Left ventricle myocardium inferior (tissue), 1 donor: ENCODE data around the gene PITPNM3. TPM values are rescaled to one million over a fixed set of nuclear protein-coding genes. Genes with fewer than 3 reads are reported as not detected.

Experiments
- DNase-seq: peaks from one replicate; pipeline ENCODE4 v3.0.0-alpha.2; 2020
- H3K27ac ChIP-seq: fragments of 200-600 bp; replicated peaks from 2 replicates; pipeline ENCODE4 v1.8.0; 2021
- H3K27me3 ChIP-seq: fragments of 200-600 bp; 2 replicates; pipeline ENCODE4 v1.8.0; 2021; ENCODE audit warnings: low read depth
- H3K36me3 ChIP-seq: fragments of 200-600 bp; 2 replicates; pipeline ENCODE4 v1.8.0; 2021
- H3K4me1 ChIP-seq: fragments of 200-600 bp; 2 replicates; pipeline ENCODE4 v1.8.0; 2021
- H3K4me3 ChIP-seq: fragments of 200-600 bp; 2 replicates; pipeline ENCODE4 v1.8.0; 2021; ENCODE audit warnings: mild to moderate bottlenecking, moderate library complexity
- H3K9me3 ChIP-seq: fragments of 200-600 bp; replicated peaks from 2 replicates; pipeline ENCODE4 v1.8.0; 2021
- intact Hi-C: fragments of 100-400 bp; cut with micrococcal nuclease; formaldehyde crosslinking; loops from one replicate; pipeline ENCODE4 v1.11.0; 2022
- total RNA-seq: library from RNA; stranded (reverse); fragmentation: NEBNext Ultra II Directional; extraction: Animal tissue kit (Norgen Biotek cat#: 25700); gene quantifications from one replicate; pipeline ENCODE4 v1.2.1, GENCODE V29; 2021
- TF ChIP-seq, protein P1 (sequence below): fragments of 200-600 bp; IDR thresholded peaks from 2 replicates; pipeline ENCODE4 v1.8.0; 2021; ENCODE audit warnings: antibody characterized with exemption, mild to moderate bottlenecking, borderline replicate concordance
- donor health status: DM: no; HTN: yes; CAD: no; lungs with severe emphysema.

The PITPNM3 gene
- total RNA-seq, 1 donor from 2014 or later = 0.36 TPM

DNA sequence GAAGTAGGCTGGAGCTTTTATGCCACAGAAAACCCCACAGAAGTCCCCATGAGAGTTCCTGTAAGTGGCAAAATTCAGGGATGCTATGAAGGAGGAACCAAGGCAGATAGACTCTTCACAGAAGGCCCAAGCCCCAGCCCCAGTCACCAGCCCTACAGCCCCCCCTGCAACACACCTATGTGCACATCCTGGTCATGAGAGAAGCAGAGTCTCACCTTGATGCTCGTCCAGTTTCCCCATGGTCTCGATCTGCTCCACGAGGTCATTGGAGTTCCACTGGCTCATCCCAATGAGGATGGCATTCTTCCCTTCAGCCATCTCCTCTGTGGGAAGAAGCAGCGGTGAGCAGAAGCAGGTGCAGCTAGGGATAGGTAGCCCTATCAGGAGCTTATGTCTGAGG is 31.2 kb downstream of the PITPNM3 start:
- H3K4me1 ChIP-seq = no peaks in the 10 kb centered on the region
- H3K4me3 ChIP-seq = no peak overlapping the region
- H3K27me3 ChIP-seq = no peaks in the 10 kb centered on the region
- H3K36me3 ChIP-seq = no peaks in the 10 kb centered on the region
- TF ChIP-seq, protein P1, sequence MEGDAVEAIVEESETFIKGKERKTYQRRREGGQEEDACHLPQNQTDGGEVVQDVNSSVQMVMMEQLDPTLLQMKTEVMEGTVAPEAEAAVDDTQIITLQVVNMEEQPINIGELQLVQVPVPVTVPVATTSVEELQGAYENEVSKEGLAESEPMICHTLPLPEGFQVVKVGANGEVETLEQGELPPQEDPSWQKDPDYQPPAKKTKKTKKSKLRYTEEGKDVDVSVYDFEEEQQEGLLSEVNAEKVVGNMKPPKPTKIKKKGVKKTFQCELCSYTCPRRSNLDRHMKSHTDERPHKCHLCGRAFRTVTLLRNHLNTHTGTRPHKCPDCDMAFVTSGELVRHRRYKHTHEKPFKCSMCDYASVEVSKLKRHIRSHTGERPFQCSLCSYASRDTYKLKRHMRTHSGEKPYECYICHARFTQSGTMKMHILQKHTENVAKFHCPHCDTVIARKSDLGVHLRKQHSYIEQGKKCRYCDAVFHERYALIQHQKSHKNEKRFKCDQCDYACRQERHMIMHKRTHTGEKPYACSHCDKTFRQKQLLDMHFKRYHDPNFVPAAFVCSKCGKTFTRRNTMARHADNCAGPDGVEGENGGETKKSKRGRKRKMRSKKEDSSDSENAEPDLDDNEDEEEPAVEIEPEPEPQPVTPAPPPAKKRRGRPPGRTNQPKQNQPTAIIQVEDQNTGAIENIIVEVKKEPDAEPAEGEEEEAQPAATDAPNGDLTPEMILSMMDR = no peak
- no peaks in the 10 kb centered on the region for H3K9me3 ChIP-seq
- DNase-seq = no peak
- intact Hi-C loops = no loop called here
- H3K27ac ChIP-seq = no peak overlapping the region

DNA sequence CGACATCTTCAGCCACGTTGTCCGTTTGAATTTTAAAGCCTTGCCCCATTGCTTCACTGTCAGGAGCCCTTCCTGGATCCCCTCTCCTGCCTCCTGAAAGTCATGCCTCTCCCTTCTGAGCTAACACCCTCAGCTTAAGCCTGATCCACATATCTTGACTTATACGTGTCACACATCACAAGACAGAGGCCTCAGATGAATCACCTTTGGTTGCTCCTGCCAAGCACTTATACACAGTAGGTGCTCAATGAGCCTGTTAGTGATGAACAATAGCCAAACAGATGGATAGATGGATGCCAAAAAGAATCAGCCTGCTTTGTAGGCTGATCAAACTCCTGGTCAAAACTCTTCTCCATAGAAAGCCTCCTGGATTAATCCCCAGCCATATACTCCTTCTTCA is 31.8 kb downstream of the PITPNM3 start:
- H3K4me3 ChIP-seq = no peak overlapping the region
- no peaks in the 10 kb centered on the region for H3K4me1 ChIP-seq
- intact Hi-C loops = no loop called here
- H3K36me3 ChIP-seq = no peaks in the 10 kb centered on the region
- H3K27me3 ChIP-seq = no peaks in the 10 kb centered on the region
- TF ChIP-seq, protein P1 = no peak
- no peaks in the 10 kb centered on the region for H3K9me3 ChIP-seq
- DNase-seq = no peak
- H3K27ac ChIP-seq = no peak overlapping the region

DNA sequence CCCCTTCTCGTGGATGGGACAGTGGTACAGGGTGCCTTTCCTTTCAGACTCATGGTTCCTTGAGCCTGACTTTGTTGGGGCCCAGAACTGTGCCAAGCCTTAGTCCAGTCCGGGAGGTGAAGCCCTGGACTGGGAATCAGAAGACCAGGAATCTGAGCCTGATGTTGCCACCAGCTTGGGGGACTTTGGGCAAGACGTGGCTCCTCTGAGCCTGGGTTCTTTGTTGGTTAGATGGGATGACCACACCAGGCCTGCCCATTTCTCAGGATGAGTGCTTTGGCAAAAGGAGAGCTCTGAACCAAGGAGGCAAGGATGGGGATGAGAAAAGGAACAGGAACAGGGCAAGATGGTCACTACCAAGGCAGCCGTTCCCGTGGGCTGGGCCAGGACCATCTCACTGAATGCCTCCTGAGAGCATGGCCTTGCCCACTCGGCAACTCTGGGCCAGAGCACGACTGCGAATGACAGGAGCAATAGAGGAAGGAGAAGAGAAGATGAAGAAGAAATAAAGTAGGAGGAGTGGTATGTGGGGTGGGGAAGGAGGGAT is 32.5 kb downstream of the PITPNM3 start:
- intact Hi-C loops = no loop called here
- Histone ChIP-seq H3K4me3 (no peak overlapping the region), H3K4me1 (no peaks in the 10 kb centered on the region), H3K27me3 (no peaks in the 10 kb centered on the region), H3K27ac (no peak overlapping the region), H3K9me3 (no peaks in the 10 kb centered on the region), H3K36me3 (no peaks in the 10 kb centered on the region)
- TF ChIP-seq, protein P1 = no peak
- DNase-seq = no peak

DNA sequence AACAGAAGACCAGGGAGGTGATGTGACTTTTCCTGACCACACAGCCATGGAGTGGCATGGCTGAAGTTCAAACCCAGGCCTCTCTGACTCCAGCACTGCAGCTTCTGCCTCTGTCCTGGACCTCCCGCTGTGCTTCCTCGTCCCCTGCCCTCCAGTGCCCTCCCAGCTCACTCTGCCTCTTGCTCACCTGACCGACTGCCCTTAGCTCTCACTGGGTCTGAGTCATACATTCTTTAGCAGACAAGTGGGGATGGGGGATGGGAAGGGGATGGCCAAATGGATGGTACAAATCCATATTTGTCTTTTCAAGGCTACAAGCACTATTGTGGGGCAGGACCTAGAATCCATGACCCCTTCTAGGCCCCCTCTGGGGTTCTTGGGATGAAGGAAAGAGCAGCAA is 33.0 kb downstream of the PITPNM3 start:
- no peak overlapping the region for H3K27ac ChIP-seq
- H3K36me3 ChIP-seq = no peaks in the 10 kb centered on the region
- intact Hi-C loops = no loop called here
- no peaks in the 10 kb centered on the region for H3K4me1 ChIP-seq
- no peaks in the 10 kb centered on the region for H3K27me3 ChIP-seq
- no peak overlapping the region for H3K4me3 ChIP-seq
- DNase-seq = no peak
- no peaks in the 10 kb centered on the region for H3K9me3 ChIP-seq
- TF ChIP-seq, protein P1 = no peak

DNA sequence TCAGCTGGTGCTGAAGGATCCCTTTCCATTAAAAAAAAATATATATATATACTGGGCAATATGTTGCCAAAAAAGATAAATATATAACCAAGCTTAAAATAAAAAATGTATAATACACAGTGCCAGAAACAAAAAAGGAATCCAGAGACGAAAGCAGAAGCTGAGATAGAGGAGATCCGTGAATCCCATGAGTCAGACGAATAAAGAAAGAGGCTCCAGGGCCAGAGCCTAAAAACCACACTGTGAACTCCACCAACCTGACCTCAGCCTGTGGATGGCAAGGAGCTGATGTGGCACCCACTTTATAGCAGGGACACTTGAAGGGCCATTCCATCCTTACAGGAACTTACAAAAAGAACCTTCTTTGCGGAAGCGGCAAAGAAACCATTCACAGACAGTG is 34.8 kb downstream of the PITPNM3 start:
- no peaks in the 10 kb centered on the region for H3K36me3 ChIP-seq
- no peaks in the 10 kb centered on the region for H3K9me3 ChIP-seq
- no peaks in the 10 kb centered on the region for H3K27me3 ChIP-seq
- H3K27ac ChIP-seq = no peak overlapping the region
- TF ChIP-seq, protein P1 = no peak
- H3K4me3 ChIP-seq = no peak overlapping the region
- intact Hi-C loops = no loop called here
- no peaks in the 10 kb centered on the region for H3K4me1 ChIP-seq
- no peak for DNase-seq

DNA sequence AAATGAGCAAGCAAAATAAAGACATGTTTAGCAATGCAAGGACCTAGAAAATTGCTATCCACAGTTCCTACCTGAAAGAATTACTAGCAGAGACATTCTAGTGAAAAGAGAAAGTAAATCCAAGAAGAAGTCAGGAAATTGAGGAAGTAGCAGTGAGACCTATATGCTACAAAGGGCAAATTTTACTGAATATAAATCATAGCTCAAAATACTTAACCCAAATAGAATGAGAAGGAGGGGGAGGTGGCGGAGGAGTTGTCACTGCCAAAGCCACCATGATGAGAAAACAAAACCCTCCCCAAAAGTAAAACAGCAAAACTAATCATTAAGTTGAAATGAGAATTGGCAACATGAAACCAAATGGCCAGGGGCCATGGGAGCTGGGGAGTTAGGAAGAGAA is 39.3 kb downstream of the PITPNM3 start:
- Histone ChIP-seq H3K36me3 (no peaks in the 10 kb centered on the region), H3K27me3 (peaks cover 5% of the 10 kb centered on the region), H3K27ac (no peak overlapping the region), H3K4me3 (no peak overlapping the region), H3K4me1 (no peaks in the 10 kb centered on the region), H3K9me3 (no peaks in the 10 kb centered on the region)
- intact Hi-C loops = no loop called here
- TF ChIP-seq, protein P1 = no peak
- DNase-seq = no peak
